Memory B cell (primary cell): ENCODE results near the gene SLC7A7.
A peak's percentile ranks its signal among the peaks of the same experiment; 100 is the strongest.
"Not testable (repeated sequence)": the region's sequence is repeated elsewhere in the genome, so short reads cannot be mapped to it uniquely, and the experiment has no call there.

Source experiments
- ATAC-seq: fragments of 150-1000 bp; cut with Tn5 transposase; 2 replicates; pipeline ENCODE4 v1.10.0; 2021; ENCODE audit warnings: low read depth, mild to moderate bottlenecking, moderate library complexity
- DNase-seq, 2 donors: peaks; one replicate each; pipeline ENCODE4 v3.0.0; 2022; ENCODE audit warnings: low spot score in 2 of 2
- H3K27ac Mint-ChIP-seq: one replicate; pipeline ENCODE4 v1.8.0; 2022; ENCODE audit warnings: mild to moderate bottlenecking, moderate library complexity, mixed read lengths
- H3K27me3 Mint-ChIP-seq: one replicate; pipeline ENCODE4 v1.8.0; 2022; ENCODE audit warnings: mixed read lengths
- H3K36me3 Mint-ChIP-seq: one replicate; pipeline ENCODE4 v1.8.0; 2022; ENCODE audit warnings: mild to moderate bottlenecking, mixed read lengths
- H3K4me1 Mint-ChIP-seq: one replicate; pipeline ENCODE4 v1.8.0; 2022; ENCODE audit warnings: mixed read lengths
- H3K4me3 Mint-ChIP-seq: one replicate; pipeline ENCODE4 v1.8.0; 2022; ENCODE audit warnings: mild to moderate bottlenecking, moderate library complexity, mixed read lengths
- H3K9me3 Mint-ChIP-seq: one replicate; pipeline ENCODE4 v1.8.0; 2022; ENCODE audit warnings: mixed read lengths

SLC7A7 gene

GRCh38 chr14:22820731-22821130 is 5.5 kb upstream of the SLC7A7 start:
- no peak overlapping the region for H3K27ac Mint-ChIP-seq
- H3K9me3 Mint-ChIP-seq: no peaks in the 10 kb centered on the region
- H3K4me3 Mint-ChIP-seq: no peak overlapping the region
- no peaks in the 10 kb centered on the region for H3K27me3 Mint-ChIP-seq
- no peaks in the 10 kb centered on the region for H3K36me3 Mint-ChIP-seq
- no peak for ATAC-seq
- peaks cover 42% of the 10 kb centered on the region for H3K4me1 Mint-ChIP-seq
- no peak for DNase-seq

DNA sequence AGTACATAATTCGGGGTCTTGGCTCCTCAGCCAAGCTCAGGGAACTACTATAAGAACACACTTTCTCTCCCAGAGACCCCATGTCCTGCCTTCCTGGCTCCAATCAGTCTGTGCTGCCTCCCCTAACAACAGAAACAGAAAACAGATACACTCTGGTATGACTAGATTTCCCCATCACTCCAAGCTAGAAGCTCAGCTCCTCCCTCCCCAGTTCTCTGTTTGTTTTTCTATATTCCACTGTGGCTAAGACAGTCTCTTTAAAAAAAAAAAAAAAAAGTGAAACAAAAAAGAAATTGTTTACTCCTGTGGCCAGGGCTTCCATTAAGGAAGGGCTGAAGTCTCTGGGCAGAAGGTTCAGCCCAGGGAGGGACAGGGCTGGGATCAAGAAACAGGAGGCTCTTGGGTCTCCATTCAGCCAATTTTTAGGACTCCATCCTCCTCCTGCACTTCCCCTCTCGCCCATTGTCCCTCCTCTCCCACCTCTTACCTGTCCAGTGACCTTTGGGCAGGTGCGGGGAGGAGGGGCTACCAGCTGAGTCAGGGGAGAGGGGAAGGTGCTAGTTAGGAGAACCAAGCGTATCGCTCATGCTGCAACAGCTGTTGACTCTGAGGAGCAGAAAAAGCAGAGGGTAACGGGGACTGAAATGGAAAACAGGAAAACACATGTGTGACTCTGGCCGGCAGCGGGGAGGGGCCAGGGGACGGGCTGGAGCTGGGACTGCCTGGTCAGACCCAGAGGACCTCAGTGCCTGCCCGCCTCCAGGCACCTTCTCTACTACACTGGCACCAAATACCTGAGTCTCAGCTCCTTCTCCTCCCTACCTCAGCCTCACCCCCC is 4.1 kb upstream of the SLC7A7 start:
- ATAC-seq: no peak
- DNase-seq: no peak
- no peaks in the 10 kb centered on the region for H3K27me3 Mint-ChIP-seq
- H3K4me1 Mint-ChIP-seq: peaks cover 44% of the 10 kb centered on the region
- H3K36me3 Mint-ChIP-seq: no peaks in the 10 kb centered on the region
- H3K27ac Mint-ChIP-seq: peak overlapping the region; percentile 60
- H3K9me3 Mint-ChIP-seq: no peaks in the 10 kb centered on the region
- H3K4me3 Mint-ChIP-seq: peak overlapping the region; percentile 51

DNA sequence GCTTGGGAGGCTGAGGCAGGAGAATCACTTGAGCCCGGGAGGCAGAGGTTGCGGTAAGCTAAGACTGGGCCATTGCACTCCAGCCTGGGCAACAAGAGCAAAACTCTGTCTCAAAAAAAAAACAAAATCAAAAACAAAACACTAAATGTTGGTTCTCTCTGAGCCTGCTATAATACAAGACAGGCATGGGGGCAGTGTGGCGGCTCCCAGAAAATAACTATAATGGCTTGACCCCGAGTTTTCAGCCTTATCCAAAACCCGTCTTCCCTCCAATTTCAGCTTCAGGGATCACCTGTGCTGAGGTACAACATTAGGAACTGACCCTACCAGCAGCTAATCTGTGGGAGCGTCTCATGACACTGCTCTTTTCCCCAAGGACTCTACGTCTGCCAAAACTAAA is 862 bp downstream of the SLC7A7 start:
- peak overlapping the region; percentile 58 for H3K27ac Mint-ChIP-seq
- ATAC-seq: no peak
- H3K4me3 Mint-ChIP-seq: peak overlapping the region; percentile 71
- no peak for DNase-seq
- no peaks in the 10 kb centered on the region for H3K9me3 Mint-ChIP-seq
- no peaks in the 10 kb centered on the region for H3K36me3 Mint-ChIP-seq
- H3K27me3 Mint-ChIP-seq: no peaks in the 10 kb centered on the region
- H3K4me1 Mint-ChIP-seq: peaks cover 40% of the 10 kb centered on the region

DNA sequence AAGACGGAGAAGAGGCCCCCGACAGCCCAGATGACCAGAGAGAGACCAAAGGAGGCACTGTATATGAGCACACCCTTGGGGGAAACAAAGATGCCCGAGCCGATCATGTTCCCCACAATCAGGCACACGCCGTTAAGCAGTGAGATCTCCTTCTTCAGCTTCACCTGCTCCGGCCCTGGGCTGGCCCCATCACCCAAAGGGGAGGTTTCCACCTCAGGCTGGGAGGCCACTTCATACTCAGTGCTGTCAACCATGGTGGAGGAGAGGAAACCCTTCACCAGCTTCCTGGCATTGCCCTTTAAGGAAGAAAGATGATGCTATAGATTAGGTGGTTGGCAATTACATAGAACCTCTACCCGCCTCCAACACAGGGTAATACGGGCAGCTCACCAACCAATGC is 2.1 kb downstream of the SLC7A7 start:
- H3K27me3 Mint-ChIP-seq: no peaks in the 10 kb centered on the region
- no peaks in the 10 kb centered on the region for H3K9me3 Mint-ChIP-seq
- H3K27ac Mint-ChIP-seq: peak overlapping the region; percentile 89
- H3K4me3 Mint-ChIP-seq: peak overlapping the region; percentile 70
- DNase-seq: no peak
- H3K36me3 Mint-ChIP-seq: no peaks in the 10 kb centered on the region
- peaks cover 36% of the 10 kb centered on the region for H3K4me1 Mint-ChIP-seq
- ATAC-seq: no peak

GRCh38 chr14:22812744-22813143 is 2.5 kb downstream of the SLC7A7 start:
- Mint-ChIP-seq H3K36me3 (no peaks in the 10 kb centered on the region), H3K27ac (peak overlapping the region; percentile 89), H3K4me3 (peak overlapping the region; percentile 70), H3K9me3 (no peaks in the 10 kb centered on the region), H3K27me3 (no peaks in the 10 kb centered on the region), H3K4me1 (peaks cover 34% of the 10 kb centered on the region)
- ATAC-seq: no peak
- DNase-seq: no peak

DNA sequence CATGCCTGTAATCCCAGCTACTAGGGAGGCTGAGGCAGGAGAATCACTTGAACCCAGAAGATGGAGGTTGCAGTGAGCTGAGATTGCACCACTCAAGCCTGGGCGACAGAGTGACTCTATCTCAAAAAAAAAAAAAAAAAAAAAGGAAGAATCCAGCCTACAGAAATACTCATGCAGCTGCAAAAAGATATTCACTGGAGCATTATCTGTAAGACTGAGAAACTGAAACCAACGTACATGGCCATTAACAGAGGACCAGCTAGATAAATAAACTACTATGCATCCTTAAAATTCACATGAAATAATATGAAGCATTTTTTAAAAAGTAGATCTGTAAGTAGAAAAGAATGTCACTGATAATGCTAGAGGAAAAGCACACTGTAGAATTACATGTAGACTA is 3.5 kb downstream of the SLC7A7 start:
- peak overlapping the region; percentile 89 for H3K27ac Mint-ChIP-seq
- no peaks in the 10 kb centered on the region for H3K27me3 Mint-ChIP-seq
- ATAC-seq (peak; percentile 51), DNase-seq (no peak)
- H3K4me3 Mint-ChIP-seq: peak overlapping the region; percentile 85
- H3K9me3 Mint-ChIP-seq: no peaks in the 10 kb centered on the region
- peaks cover 41% of the 10 kb centered on the region for H3K4me1 Mint-ChIP-seq
- peaks cover 2% of the 10 kb centered on the region for H3K36me3 Mint-ChIP-seq

DNA sequence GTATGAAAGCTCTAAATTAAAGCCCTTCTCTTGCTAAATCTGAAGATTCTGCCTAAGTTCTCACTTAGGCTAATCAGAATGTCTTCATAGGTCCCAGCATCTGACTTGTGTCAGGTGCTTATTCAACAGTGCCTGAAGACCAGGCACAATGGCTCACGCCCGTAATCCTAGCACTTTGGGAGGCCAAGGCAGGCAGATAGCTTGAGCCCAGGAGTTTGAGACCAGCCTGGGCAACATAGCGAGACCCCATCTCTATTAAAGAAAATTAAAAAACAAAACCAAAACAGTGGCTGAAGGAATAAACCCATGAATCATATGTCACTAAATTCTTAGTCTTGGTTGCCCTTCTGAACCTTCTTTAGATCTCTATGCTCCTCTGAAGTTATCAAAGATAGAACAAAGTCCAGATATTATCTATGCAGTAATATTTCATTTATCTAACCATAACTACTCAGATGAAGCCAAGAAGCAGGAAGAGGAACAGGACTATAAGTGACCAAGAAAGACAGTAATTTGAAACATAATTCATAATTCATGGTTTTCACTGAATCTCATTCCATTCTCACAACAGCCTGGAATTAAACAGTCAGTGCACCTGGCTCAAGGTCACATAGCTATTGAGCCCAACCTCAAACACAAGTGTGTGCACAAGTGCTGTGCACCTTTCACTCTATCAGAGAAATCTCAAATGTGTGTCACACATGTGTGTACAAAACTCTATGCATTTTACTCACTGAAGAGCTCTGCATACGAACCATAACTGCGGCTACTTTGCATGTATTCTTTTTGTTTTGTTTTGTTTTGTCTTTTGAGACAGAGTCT is 6.6 kb downstream of the SLC7A7 start:
- DNase-seq (no peak), ATAC-seq (no peak)
- Mint-ChIP-seq H3K27me3 (no peaks in the 10 kb centered on the region), H3K27ac (peak overlapping the region; percentile 24), H3K4me3 (no peak overlapping the region), H3K9me3 (no peaks in the 10 kb centered on the region), H3K36me3 (peaks cover 8% of the 10 kb centered on the region), H3K4me1 (peaks cover 41% of the 10 kb centered on the region)

DNA sequence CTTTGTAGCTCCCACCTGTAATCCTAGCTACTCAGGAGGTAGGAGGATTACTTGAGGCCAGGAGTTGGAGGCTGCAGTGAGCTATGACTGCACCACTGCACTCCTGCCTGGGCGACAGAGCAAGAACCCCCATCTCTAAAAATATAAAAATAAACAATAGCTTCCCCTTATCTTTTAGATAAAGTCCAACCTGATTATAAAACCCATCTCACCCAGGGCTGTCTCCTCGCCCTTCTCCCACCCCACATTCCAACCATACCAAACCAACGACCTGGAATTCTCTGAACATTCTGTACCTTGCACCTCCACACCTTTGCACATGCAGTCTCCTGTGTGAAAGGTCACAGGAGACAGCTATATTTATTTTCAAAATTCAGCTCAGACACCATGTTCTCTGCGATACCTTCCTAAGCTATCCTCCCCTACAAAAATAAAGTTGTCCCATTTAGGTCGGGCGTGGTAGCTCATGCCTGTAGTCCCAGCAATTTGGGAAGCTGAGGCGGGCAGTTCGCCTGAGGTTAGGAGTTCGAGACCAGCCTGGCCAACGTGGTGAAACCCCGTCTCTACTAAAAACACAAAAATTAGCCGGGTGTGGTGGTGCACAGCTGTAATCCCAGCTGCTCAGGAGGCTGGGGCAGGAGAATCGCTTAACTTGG is 7.7 kb downstream of the SLC7A7 start:
- peaks cover 46% of the 10 kb centered on the region for H3K4me1 Mint-ChIP-seq
- no peak for DNase-seq
- no peaks in the 10 kb centered on the region for H3K9me3 Mint-ChIP-seq
- H3K4me3 Mint-ChIP-seq: no peak overlapping the region
- H3K27me3 Mint-ChIP-seq: no peaks in the 10 kb centered on the region
- ATAC-seq: no peak
- peaks cover 8% of the 10 kb centered on the region for H3K36me3 Mint-ChIP-seq
- H3K27ac Mint-ChIP-seq: peak overlapping the region; percentile 24

- H3K27me3 Mint-ChIP-seq, H3K9me3 Mint-ChIP-seq, ATAC-seq, DNase-seq, H3K4me3 Mint-ChIP-seq: not testable (repeated sequence)
- H3K4me1 Mint-ChIP-seq: peaks cover 45% of the 10 kb centered on the region
- peaks cover 17% of the 10 kb centered on the region for H3K36me3 Mint-ChIP-seq
- H3K27ac Mint-ChIP-seq: peak overlapping the region; percentile 70
These were observed 10.0 kb downstream of the SLC7A7 start for GRCh38 chr14:22805235-22805634.

GRCh38 chr14:22803687-22803974 is 11.6 kb downstream of the SLC7A7 start:
- Mint-ChIP-seq H3K4me1 (peaks cover 52% of the 10 kb centered on the region), H3K4me3 (peak overlapping the region; percentile 75), H3K27me3 (no peaks in the 10 kb centered on the region), H3K9me3 (no peaks in the 10 kb centered on the region), H3K27ac (peak overlapping the region; percentile 70), H3K36me3 (peaks cover 21% of the 10 kb centered on the region)
- DNase-seq: no peak
- peak; percentile 43 for ATAC-seq

DNA sequence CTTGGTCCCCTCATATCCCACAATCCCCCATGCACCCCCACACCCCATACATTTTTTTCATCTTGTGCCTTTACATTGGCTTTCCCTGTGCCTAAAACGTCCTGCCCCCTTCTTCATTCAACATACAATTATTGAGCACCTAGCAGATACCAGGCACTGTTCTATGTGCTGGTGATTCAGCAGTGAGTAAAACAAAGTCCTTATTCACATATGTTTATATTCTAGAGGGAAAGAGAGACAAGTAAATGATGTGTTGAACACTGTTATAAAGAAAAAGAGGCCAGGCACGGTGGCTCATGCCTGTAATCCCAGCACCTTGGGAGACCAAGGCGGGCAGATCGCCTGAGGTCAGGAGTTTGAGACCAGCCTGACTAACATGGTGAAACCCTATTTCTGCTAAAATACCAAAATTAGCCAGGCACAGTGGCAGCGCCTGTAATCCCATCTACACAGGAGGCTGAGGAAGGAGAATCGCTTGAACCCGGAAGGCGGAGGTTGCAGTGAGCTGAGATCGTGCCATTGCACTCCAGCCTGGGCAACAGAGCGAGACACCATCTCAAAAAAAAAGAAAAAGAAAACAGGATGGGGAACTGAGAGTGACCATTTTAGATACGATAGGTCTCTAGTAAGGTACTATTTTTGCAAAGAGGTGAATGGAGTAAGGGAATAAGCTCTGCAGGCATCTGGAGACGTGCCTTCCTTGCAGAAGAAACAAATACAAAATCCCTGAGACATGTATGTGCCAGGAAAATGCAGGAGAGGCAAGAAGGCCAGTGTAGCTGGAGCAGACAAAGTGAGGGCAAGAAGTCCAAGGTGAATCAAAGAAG is 12.2 kb downstream of the SLC7A7 start:
- peak overlapping the region; percentile 70 for H3K27ac Mint-ChIP-seq
- peak overlapping the region; percentile 75 for H3K4me3 Mint-ChIP-seq
- no peaks in the 10 kb centered on the region for H3K9me3 Mint-ChIP-seq
- peaks cover 21% of the 10 kb centered on the region for H3K36me3 Mint-ChIP-seq
- H3K27me3 Mint-ChIP-seq: no peaks in the 10 kb centered on the region
- DNase-seq: no peak
- peaks cover 55% of the 10 kb centered on the region for H3K4me1 Mint-ChIP-seq
- ATAC-seq: peak; percentile 78

DNA sequence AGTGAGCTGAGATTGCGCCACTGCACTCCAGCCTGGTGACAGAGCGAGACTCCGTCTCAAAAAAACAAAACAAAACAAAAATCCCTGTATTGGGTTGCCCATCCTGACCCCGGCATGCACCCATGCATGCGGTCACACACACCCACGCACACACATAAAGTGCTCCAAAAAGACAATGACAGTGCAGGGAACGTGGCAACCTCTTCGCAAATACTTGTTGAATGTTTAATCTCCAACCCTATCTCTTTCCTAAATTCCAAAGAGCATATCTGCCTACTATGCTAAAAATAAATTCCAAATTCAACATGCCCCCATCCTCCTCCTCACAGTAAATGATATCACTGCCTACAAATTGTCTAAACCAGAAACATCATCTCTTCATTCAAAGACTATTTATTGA is 13.5 kb downstream of the SLC7A7 start:
- H3K4me3 Mint-ChIP-seq: no peak overlapping the region
- H3K4me1 Mint-ChIP-seq: peaks cover 50% of the 10 kb centered on the region
- H3K27ac Mint-ChIP-seq: no peak overlapping the region
- H3K9me3 Mint-ChIP-seq: no peaks in the 10 kb centered on the region
- ATAC-seq (no peak), DNase-seq (no peak)
- no peaks in the 10 kb centered on the region for H3K27me3 Mint-ChIP-seq
- peaks cover 18% of the 10 kb centered on the region for H3K36me3 Mint-ChIP-seq

- ATAC-seq (no peak), DNase-seq (no peak)
- Mint-ChIP-seq H3K4me3 (no peak overlapping the region), H3K9me3 (no peaks in the 10 kb centered on the region), H3K4me1 (peaks cover 56% of the 10 kb centered on the region), H3K36me3 (peaks cover 21% of the 10 kb centered on the region), H3K27ac (no peak overlapping the region), H3K27me3 (no peaks in the 10 kb centered on the region)
These were observed 14.9 kb downstream of the SLC7A7 start for GRCh38 chr14:22800346-22800745.
